Heart left ventricle (tissue), 13 donors: ENCODE results near the gene ARHGEF28.

Experiments used
- CTCF ChIP-seq, 12 donors: fragments of 200-600 bp; sonication (generic) in 4 of 12; IDR thresholded peaks; one replicate each; pipeline versions ENCODE4 v1.5.0 to v1.8.0; 2018 to 2022; ENCODE audit warnings: antibody characterized with exemption in 12 of 12, mild to moderate bottlenecking in 5 of 12
- POLR2A ChIP-seq, 2 donors: fragments of 450-650 bp; IDR thresholded peaks; one replicate each; pipeline ENCODE4 v1.6.1; 2017; ENCODE audit warnings: antibody characterized with exemption in 2 of 2, mild to moderate bottlenecking in 2 of 2, moderate library complexity in 2 of 2
- donor health status: ischemic (EF 13 %, LVEDD 7.1; RV severe dilation, severe dysfunction).
- donor health status: DM: no; HTN: yes; CAD: no.
- donor health status: DM: no; HTN: no; CAD: no.
- donor health status: ischemic (EF 25% LVEDD 6.9; RV normal size, moderate dysfunction).
- donor health status: ischemic (EF 25% LVEDD 5.7; RV mildly dilated, moderate dysfunction).
- donor health status: ischemic (EF 35%, LVEDD 5.7; RV mildly dilated, moderate dysfunction).
- donor health status: nonischemic (EF 11% LVEDD 7.7; RV severe dilation, severe dysfunction).
- donor health status: DM: yes; HTN: yes; CAD: no.
- donor health status: PGD.
- donor health status: ischemic (EF 29% LVEDD 5.4; RV normal size, mild dysfunction).
- donor health status: nonischemic (EF 23%, LVEDD 6.1; RV moderate dilation, normal function).

GRCh38 chr5:73625372-73625943, 538 bp upstream of the ARHGEF28 start:
- TF ChIP-seq CTCF (IDR thresholded peaks at IDR 0.05): no peak
- TF ChIP-seq POLR2A (IDR thresholded peaks at IDR 0.05): no peak
